Smooth muscle cell (in vitro differentiated cells): Measurements from ENCODE around the gene TMEM8B. TPM values are rescaled to one million over a fixed set of nuclear protein-coding genes. Genes with fewer than 3 reads are reported as not detected.

Source experiments
- DNase-seq: peaks from one replicate; lab custom pipeline; 2025; ENCODE audit not compliant: unreplicated experiment; lab: John Stamatoyannopoulos, UW
- H2AFZ ChIP-seq: fragments of 200-600 bp; sonication (generic); 2 replicates; pipeline ENCODE4 v1.6.0; 2016; ENCODE audit warnings: antibody characterized with exemption, low read depth, mild to moderate bottlenecking
- H3F3A ChIP-seq: fragments of 200-600 bp; sonication (generic); 2 replicates; pipeline ENCODE4 v1.6.0; 2017; ENCODE audit warnings: antibody characterized with exemption, low read depth
- H3K27ac ChIP-seq: fragments of 200-600 bp; sonication (generic); 2 replicates; pipeline ENCODE4 v1.5.1; 2016; ENCODE audit warnings: low read depth, mild to moderate bottlenecking
- H3K27me3 ChIP-seq: fragments of 200-600 bp; sonication (generic); 2 replicates; pipeline ENCODE4 v1.6.1; 2016; ENCODE audit warnings: low read depth, mild to moderate bottlenecking
- H3K36me3 ChIP-seq: fragments of 200-600 bp; sonication (generic); 2 replicates; pipeline ENCODE4 v1.5.1; 2016; ENCODE audit warnings: low read depth
- H3K4me1 ChIP-seq: fragments of 200-600 bp; sonication (generic); 2 replicates; pipeline ENCODE4 v1.5.1; 2016; ENCODE audit warnings: low read depth
- H3K4me2 ChIP-seq: fragments of 200-600 bp; sonication (generic); 2 replicates; pipeline ENCODE4 v1.6.0; 2016; ENCODE audit warnings: mild to moderate bottlenecking
- H3K4me3 ChIP-seq: fragments of 200-600 bp; sonication (generic); 2 replicates; pipeline ENCODE4 v1.5.1; 2016; ENCODE audit warnings: mild to moderate bottlenecking
- H3K79me2 ChIP-seq: fragments of 200-600 bp; sonication (generic); 2 replicates; pipeline ENCODE4 v1.6.0; 2016; ENCODE audit warnings: low read depth, mild to moderate bottlenecking
- H3K9ac ChIP-seq: fragments of 200-600 bp; sonication (generic); 2 replicates; pipeline ENCODE4 v1.6.0; 2016; ENCODE audit warnings: low read depth
- H3K9me3 ChIP-seq: fragments of 200-600 bp; sonication (generic); replicated peaks from 2 replicates; pipeline ENCODE4 v1.5.1; 2016; ENCODE audit warnings: low read depth
- H4K20me1 ChIP-seq: fragments of 200-600 bp; sonication (generic); 2 replicates; pipeline ENCODE4 v1.6.0; 2016; ENCODE audit warnings: low read depth
- WGBS: methylation state at CpG from one replicate; pipeline ENCODE4 v1.1.7; 2016; ENCODE audit warnings: low lambda C conversion rate; 5-methylcytosine and 5-hydroxymethylcytosine counted together
- polyA plus RNA-seq: library from polyadenylated mRNA; unstranded; fragments of >200 nt; fragmentation: Nextera tagmentation; extraction: Ambion mirVana; gene quantifications from 2 replicates; pipeline ENCODE4 v1.2.1, GENCODE V29; 2016
- total RNA-seq: library from RNA; depleted of rRNA; stranded (reverse); fragments of >200 nt; gene quantifications from 2 replicates; pipeline ENCODE4 v1.2.3, GENCODE V29; 2014
- TF ChIP-seq, protein P1 (sequence below): fragments of 200-600 bp; sonication (generic); IDR thresholded peaks from 2 replicates; pipeline ENCODE4 v1.5.1; 2017; ENCODE audit warnings: borderline replicate concordance, mild to moderate bottlenecking, antibody characterized with exemption; ENCODE audit not compliant: insufficient read depth, poor library complexity, severe bottlenecking

The TMEM8B gene
- total and polyA plus RNA-seq, 2 experiments from 2014 or later, result 4.9 to 18.7 TPM

DNA sequence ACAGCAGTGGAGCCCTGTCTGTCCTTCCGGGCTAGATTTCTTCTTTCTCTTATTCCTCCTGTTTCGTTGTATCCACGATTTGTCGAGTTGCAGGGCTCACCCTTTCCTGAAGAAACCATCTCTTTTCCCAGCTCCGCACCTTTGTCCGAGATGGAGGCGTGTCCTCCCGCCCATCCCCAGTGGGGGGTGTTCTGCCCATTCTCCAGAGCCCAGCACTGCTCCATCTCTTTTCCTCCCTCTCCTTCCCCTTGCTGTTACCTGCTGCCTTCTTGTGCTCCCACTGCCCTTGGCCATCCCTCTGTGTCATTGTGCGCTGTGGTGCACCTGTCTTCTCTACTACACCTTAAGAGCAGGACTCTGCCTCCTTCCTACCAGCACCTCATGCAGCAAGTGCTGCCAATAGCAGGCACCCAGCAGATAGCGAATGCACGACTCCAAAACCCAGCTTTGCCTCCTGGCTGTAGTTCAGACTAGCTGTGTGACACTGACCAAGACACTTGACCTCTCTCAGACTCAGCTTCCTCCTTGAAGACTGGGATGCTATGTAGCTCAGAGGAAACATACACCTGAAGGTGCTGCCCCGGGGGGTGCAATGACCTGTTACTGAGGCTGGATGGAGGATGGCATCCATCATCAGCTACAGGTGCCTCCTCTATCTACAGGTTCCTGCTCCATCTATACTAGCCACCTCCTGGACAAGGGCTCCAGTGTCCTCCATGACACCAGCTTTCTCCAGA is 32.3 kb downstream of the TMEM8B start:
- no peak overlapping the region for H3K27ac ChIP-seq
- no peaks in the 10 kb centered on the region for H3K4me1 ChIP-seq
- TF ChIP-seq, protein P1, sequence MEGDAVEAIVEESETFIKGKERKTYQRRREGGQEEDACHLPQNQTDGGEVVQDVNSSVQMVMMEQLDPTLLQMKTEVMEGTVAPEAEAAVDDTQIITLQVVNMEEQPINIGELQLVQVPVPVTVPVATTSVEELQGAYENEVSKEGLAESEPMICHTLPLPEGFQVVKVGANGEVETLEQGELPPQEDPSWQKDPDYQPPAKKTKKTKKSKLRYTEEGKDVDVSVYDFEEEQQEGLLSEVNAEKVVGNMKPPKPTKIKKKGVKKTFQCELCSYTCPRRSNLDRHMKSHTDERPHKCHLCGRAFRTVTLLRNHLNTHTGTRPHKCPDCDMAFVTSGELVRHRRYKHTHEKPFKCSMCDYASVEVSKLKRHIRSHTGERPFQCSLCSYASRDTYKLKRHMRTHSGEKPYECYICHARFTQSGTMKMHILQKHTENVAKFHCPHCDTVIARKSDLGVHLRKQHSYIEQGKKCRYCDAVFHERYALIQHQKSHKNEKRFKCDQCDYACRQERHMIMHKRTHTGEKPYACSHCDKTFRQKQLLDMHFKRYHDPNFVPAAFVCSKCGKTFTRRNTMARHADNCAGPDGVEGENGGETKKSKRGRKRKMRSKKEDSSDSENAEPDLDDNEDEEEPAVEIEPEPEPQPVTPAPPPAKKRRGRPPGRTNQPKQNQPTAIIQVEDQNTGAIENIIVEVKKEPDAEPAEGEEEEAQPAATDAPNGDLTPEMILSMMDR, result no peak
- no peak for DNase-seq
- WGBS, result 74% methylated on average over 12 of the region's 12 CpGs
- no peak overlapping the region for H3K4me2 ChIP-seq
- H3K4me3 ChIP-seq, result no peak overlapping the region
- no peaks in the 10 kb centered on the region for H4K20me1 ChIP-seq
- H2AFZ ChIP-seq, result no peak overlapping the region
- no peaks in the 10 kb centered on the region for H3K9me3 ChIP-seq
- no peaks in the 10 kb centered on the region for H3K36me3 ChIP-seq
- H3K27me3 ChIP-seq, result peaks cover 15% of the 10 kb centered on the region
- H3K9ac ChIP-seq, result no peak overlapping the region
- H3K79me2 ChIP-seq, result no peaks in the 10 kb centered on the region
- H3F3A ChIP-seq, result no peaks in the 10 kb centered on the region

DNA sequence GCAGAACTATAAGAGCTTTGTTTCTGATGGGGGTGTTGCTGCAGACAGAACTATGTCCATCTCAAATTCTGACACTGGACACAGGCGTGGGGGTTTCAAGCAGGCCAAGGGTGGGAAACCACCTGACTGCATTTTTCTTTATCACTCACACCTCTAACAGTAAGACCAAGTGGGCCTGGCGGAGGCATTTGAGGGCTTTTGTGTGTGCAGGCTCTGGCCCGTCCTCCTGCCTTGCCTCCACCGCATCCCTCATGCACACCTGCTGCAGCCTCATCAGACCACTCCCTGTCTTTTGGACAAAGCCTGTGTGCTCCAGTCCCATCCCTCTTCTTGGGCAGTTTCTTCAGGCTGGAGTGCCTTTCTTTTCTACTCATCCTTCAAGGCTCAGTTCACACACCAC is 33.3 kb downstream of the TMEM8B start:
- Histone ChIP-seq H3K9ac (no peak overlapping the region), H3K27me3 (peaks cover 15% of the 10 kb centered on the region), H3K4me2 (no peak overlapping the region), H4K20me1 (no peaks in the 10 kb centered on the region), H3K36me3 (no peaks in the 10 kb centered on the region), H3K9me3 (no peaks in the 10 kb centered on the region), H3K4me3 (no peak overlapping the region), H2AFZ (no peak overlapping the region), H3K4me1 (no peaks in the 10 kb centered on the region), H3F3A (no peaks in the 10 kb centered on the region), H3K27ac (no peak overlapping the region), H3K79me2 (no peaks in the 10 kb centered on the region)
- 90% methylated on average over 4 of the region's 4 CpGs for WGBS
- TF ChIP-seq, protein P1, result no peak
- DNase-seq, result no peak

DNA sequence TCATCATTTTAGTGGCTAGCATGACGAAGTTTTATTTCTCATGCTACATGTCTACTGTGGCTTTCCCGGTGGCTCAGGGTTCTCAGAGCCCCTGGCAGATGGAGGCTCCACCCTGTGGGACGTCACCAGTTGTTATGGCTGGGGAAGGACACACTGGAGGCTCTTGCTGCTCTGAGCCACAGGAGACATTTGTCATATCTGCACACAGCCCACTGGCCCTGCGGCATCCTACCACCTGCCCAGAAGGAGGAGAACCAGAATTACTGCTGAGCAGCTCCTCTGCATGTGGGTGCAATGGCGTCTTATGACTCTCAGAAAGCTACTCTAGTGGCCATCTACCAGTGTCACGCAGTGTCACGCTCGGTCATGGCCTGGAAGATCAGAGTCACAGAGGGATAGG is 34.6 kb downstream of the TMEM8B start:
- no peak for DNase-seq
- Histone ChIP-seq H3K27me3 (peaks cover 15% of the 10 kb centered on the region), H2AFZ (no peak overlapping the region), H3K9ac (no peak overlapping the region), H3K4me2 (no peak overlapping the region), H3K4me3 (no peak overlapping the region), H3K4me1 (no peaks in the 10 kb centered on the region), H3K79me2 (no peaks in the 10 kb centered on the region), H3K36me3 (no peaks in the 10 kb centered on the region), H3K9me3 (no peaks in the 10 kb centered on the region), H3K27ac (no peak overlapping the region), H4K20me1 (no peaks in the 10 kb centered on the region), H3F3A (no peaks in the 10 kb centered on the region)
- TF ChIP-seq, protein P1, result no peak
- WGBS, result 77% methylated on average over 8 of the region's 8 CpGs
